Renal pelvis (tissue), 4 donors: ENCODE measurements around the gene SSBP2. TPM values are rescaled to one million over a fixed set of nuclear protein-coding genes. Genes with fewer than 3 reads are reported as not detected.
"Not testable (repeated sequence)": the region's sequence is repeated elsewhere in the genome, so short reads cannot be mapped to it uniquely, and the experiment has no call there.

Source experiments
- DNase-seq: peaks from one replicate; pipeline ENCODE4 v3.0.0-alpha.2; 2013
- polyA plus RNA-seq, 3 donors: library from polyadenylated mRNA; unstranded; fragments of 120-200 nt; gene quantifications; one replicate each; pipeline ENCODE4 v1.2.1, GENCODE V29; 2013; ENCODE audit not compliant: insufficient read length in 3 of 3

SSBP2 gene
- polyA plus RNA-seq, 3 donors = 80.7 to 85.0 (median 82.9) TPM

GRCh38 chr5:81685471-81685870 is 65.4 kb downstream of the SSBP2 start:
- no peak for DNase-seq

DNA sequence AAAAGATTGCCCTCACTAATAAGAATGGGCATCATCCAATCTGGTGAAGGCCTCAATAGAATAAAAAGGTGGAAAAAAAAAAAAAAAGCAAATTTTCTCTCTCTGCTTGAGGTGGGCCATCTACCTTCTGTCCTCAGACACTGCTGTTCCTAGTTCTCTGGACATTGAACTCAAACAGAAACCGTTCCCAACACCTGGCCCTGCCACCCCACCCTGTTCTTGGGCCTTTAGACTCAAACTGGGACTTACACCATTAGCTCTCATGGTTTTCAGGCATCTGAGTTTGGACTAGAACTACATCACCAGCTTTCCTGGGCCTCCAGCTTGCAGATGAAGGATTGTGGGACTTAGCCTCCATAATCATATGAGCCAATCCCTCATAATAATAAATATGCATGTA is 71.0 kb downstream of the SSBP2 start:
- DNase-seq = no peak

- DNase-seq = no peak
These were observed 75.5 kb downstream of the SSBP2 start for GRCh38 chr5:81675420-81675819.

DNA sequence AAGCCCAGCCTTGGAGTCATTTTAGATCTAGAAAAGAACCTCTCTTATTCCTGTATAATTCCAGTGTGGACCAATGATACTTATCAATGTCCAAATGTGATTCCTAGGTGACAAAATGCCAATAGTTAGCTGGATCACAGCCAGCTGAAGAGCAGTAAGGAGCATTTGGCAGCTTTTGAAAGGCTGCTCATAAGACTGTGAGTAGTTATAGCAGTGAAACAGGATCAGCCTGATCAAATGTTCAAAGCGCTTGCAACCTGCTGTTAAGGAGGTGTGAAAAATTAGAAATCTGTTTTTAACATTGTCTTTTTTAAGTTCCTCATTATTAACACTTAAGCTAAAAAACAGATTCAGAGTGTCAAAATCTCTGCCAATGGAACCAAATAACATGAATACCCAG is 85.1 kb downstream of the SSBP2 start:
- DNase-seq = no peak

DNA sequence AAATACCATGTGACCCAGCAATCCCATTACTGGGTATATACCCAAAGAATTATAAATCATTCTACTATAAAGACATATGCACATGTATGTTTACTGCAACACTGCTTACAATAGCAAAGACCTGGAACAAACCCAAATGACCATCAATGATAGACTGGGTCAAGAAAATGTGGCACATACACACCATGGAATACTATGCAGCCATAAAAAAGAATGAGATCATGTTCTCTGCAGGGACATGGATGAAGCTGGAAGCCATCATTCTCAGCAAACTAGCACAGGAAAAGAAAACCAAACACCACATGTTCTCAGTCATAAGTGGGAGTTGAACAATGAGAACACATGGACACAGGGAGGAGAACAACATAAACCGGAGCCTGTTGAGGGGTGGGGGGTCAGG is 90.3 kb downstream of the SSBP2 start:
- not testable (repeated sequence) for DNase-seq

DNA sequence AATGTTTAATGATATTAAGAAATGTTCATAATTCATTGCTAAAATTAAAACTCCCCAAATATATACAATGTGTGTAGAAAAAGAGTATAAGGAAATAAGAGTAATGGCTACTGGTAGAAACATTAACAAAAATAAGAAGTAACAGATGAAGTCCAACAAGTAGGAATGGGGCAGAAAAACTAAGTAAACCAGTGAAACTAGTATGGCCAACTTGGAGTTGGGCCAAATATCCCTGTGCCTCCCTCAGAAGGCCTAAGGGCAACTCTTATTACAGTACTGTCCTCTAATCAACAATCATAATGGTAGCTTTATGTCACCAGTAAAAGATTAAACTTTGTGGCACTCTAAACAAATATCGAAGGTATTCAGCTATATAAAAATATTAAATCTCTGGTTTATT is 93.5 kb downstream of the SSBP2 start:
- DNase-seq = no peak

DNA sequence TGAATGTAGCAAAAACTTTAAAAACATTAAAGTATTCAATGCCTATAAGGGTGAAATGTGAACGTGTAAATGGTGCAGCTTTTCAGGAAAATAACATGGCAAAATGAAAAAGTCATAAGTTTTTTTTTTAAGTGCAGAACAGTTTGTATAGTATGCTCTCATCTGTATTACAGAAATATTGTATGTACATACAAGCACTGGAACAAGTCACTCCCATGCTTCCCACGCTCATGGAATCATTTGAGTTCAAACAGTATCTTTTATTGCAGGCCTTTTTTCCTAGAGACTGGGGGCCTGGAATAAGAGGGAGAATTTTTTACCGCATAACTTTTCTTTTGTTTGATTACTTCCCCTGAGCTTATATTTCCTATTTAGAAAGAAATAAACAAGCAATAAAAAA is 94.1 kb downstream of the SSBP2 start:
- DNase-seq = no peak

- no peak for DNase-seq
These were observed 99.9 kb downstream of the SSBP2 start for GRCh38 chr5:81650987-81651386.

DNA sequence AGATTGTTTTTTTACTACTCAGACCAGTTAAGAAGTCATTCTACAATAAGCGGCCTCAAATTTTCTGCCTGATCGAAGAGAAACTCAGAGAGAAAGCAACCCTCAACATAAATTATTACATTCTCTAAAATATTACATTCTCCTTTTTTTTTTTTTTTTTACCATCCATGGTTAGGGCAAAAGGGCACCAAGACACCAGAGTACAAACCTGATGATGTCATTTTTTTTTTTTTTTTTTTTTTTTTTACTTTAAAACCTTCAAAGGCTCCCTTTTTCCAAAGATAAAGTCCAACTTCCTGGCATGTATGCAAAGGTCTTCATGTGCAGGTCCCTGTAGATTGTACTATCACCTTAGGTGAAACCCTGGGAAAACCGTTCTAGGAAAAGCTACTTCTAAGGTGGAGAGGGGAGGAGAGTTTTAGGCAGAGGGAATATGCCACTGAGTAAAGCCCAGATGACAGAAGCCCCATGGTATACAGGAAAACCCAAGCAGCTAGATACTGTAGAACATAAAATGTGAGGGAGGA is 104.4 kb downstream of the SSBP2 start:
- DNase-seq = no peak

DNA sequence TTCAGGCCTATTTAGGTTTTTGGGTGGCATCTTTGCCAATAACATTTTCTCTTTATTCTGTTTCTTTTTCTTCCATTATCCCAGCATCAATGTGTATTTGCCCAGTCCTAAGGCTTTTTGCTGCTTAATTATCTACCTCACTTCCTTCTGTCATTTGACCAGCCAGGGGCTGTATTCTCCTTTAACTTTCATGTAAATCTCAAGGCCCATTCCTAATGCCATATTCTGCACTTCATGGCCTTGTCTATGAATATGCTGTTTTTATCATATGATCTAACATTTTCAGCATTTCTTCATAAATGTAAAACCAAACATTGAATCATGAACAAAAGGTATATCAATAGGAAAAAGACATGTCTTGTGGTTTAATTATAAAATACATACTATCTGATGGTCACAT is 108.7 kb downstream of the SSBP2 start:
- no peak for DNase-seq

GRCh38 chr5:81639556-81639955 is 111.3 kb downstream of the SSBP2 start:
- DNase-seq = no peak

GRCh38 chr5:81638471-81638870 is 112.4 kb downstream of the SSBP2 start:
- no peak for DNase-seq

GRCh38 chr5:81633891-81634290 is 117.0 kb downstream of the SSBP2 start:
- no peak for DNase-seq

- DNase-seq = no peak
These were observed 117.4 kb downstream of the SSBP2 start for GRCh38 chr5:81633471-81633870.

GRCh38 chr5:81632679-81633078 is 118.2 kb downstream of the SSBP2 start:
- no peak for DNase-seq

- no peak for DNase-seq
These were observed 119.3 kb downstream of the SSBP2 start for GRCh38 chr5:81631621-81632020.

- no peak for DNase-seq
These were observed 119.8 kb downstream of the SSBP2 start for GRCh38 chr5:81631124-81631523.

- DNase-seq = no peak
These were observed 120.2 kb downstream of the SSBP2 start for GRCh38 chr5:81630684-81631083.

DNA sequence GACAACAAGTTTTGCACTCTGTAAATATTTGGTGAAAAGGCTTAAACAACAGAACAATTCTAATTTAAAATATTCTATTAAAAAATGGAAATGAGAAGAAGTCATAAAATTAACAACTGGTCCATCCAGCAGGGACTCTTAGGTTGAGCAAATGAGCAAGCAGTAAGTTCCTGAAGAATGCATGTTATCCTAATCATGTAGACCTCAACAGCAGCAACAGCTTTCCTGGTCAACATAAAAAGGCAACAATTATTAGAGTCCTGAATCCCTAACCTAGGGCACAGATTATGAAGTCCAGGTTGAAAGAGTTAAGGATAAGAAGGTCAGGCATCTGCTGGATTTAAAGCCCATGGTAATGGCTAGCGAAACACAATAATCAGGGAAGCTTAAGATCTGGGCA is 120.9 kb downstream of the SSBP2 start:
- DNase-seq = no peak

DNA sequence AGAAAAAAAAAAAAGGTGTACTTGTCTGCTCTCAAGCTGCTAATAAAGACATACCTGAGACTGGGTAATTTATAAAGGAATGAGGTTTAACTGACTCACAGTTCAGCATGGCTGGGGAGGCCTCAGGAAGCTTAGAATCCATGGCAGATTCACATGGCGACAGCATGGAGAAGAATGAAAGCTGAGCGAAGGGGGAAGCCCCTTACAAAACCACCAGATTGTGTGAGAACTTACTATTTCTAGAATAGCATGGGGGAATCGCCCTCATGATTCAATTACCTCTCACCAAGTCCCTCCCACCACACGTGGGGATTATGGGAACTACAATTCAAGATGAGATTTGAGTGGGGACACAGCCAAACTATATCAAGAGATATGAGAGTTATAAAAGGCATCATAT is 122.8 kb downstream of the SSBP2 start:
- not testable (repeated sequence) for DNase-seq

GRCh38 chr5:81626524-81626923 is 124.4 kb downstream of the SSBP2 start:
- no peak for DNase-seq

DNA sequence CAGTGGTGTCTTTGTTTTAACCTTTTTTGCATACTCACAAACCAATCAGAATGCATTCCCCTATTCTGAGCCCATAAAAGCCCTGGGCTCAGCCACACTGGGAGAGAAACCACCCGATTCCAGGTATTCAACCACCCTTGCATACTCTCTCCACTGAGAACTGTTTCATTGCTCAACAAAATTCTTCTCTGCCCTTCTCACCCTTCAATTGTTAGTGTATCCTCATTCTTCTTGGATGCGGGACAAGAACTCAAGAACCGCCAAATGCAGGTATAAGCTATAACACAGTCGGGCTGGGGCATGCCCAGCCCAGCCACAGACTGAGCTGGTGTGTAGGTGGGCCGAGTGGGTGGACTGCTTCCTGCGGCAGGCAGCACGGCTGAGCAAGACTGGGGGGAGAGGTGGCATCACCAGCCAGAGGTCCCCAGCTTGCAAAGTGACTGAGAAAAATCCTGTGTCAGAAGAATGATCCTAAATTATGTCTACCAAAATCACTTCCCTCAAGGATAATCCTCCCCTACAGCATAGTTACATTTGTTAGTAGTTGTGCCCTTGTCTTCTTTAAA is 141.0 kb downstream of the SSBP2 start:
- no peak for DNase-seq

GRCh38 chr5:81608976-81609375 is 141.9 kb downstream of the SSBP2 start:
- no peak for DNase-seq

- no peak for DNase-seq
These were observed 143.2 kb downstream of the SSBP2 start for GRCh38 chr5:81607693-81608092.

- no peak for DNase-seq
These were observed 144.7 kb downstream of the SSBP2 start for GRCh38 chr5:81606150-81606549.
